Vagina (tissue), 2 donors: ENCODE results near the gene SPIRE2.

Source experiments
- POLR2A ChIP-seq, 2 donors: fragments of 450-650 bp; IDR thresholded peaks; one replicate each; pipeline ENCODE4 v1.6.1; 2017; ENCODE audit warnings: antibody characterized with exemption in 2 of 2, mild to moderate bottlenecking in 2 of 2, moderate library complexity in 2 of 2
- POLR2AphosphoS5 ChIP-seq, 2 donors: sonication (generic); formaldehyde crosslinking; IDR thresholded peaks; one replicate each; pipeline ENCODE4 v1.9.0; 2017; ENCODE audit warnings: antibody characterized with exemption in 2 of 2, mild to moderate bottlenecking in 2 of 2, low read depth in 1 of 2; ENCODE audit not compliant: insufficient read depth in 1 of 2
- TF ChIP-seq, protein P1 (sequence below), 3 experiments: fragments of 450-650 bp in 2 of 3; fragments of 200-600 bp in 1 of 3; sonication (generic) in 1 of 3; IDR thresholded peaks; one replicate each; pipeline ENCODE4 v1.5.1; 2017 to 2019; ENCODE audit warnings: antibody characterized with exemption in 3 of 3, mild to moderate bottlenecking in 2 of 3, moderate library complexity in 2 of 3

DNA sequence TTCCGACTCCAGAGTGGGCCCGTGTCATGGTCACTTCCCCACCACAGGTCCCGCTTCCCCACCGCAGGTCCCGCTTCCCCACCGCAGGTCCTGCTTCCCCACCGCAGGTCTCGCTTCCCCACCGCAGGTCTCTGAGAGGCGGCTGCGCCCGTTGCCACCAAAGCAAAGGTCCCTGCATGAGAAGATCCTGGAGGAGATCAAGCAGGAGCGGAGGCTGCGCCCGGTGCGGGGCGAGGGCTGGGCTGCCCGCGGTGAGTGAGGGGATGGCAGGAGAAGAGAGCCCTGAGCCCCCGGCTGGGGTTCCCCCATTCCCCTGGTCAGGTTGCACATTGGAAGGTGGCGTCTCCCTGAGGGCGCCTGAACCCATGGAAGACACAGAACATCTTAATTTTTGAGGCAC lies 27.7 kb downstream of the SPIRE2 start:
- TF ChIP-seq POLR2A (IDR thresholded peaks at IDR 0.05) (no peak), POLR2AphosphoS5 (IDR thresholded peaks at IDR 0.05; ENCODE audit: insufficient read depth in 1 of 2, low read depth in 1 of 2) (no peak)
- TF ChIP-seq, protein P1, sequence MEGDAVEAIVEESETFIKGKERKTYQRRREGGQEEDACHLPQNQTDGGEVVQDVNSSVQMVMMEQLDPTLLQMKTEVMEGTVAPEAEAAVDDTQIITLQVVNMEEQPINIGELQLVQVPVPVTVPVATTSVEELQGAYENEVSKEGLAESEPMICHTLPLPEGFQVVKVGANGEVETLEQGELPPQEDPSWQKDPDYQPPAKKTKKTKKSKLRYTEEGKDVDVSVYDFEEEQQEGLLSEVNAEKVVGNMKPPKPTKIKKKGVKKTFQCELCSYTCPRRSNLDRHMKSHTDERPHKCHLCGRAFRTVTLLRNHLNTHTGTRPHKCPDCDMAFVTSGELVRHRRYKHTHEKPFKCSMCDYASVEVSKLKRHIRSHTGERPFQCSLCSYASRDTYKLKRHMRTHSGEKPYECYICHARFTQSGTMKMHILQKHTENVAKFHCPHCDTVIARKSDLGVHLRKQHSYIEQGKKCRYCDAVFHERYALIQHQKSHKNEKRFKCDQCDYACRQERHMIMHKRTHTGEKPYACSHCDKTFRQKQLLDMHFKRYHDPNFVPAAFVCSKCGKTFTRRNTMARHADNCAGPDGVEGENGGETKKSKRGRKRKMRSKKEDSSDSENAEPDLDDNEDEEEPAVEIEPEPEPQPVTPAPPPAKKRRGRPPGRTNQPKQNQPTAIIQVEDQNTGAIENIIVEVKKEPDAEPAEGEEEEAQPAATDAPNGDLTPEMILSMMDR (IDR thresholded peaks at IDR 0.05), result no peak
